SK-N-MC (cell line): ENCODE results near the gene PARP14.

Experiments used
- DNase-seq: peaks from one replicate; pipeline ENCODE4 v3.0.0-alpha.2; 2011; ENCODE audit warnings: low read depth, low spot score
- H3K27ac ChIP-seq: fragments of 200-600 bp; sonication (generic); 2 replicates; pipeline ENCODE4 v1.5.1; 2016; ENCODE audit warnings: mixed run types
- H3K36me3 ChIP-seq: fragments of 200-600 bp; sonication (generic); 2 replicates; pipeline ENCODE4 v1.6.1; 2017; ENCODE audit warnings: antibody characterized with exemption, low read length, mixed read lengths; ENCODE audit not compliant: insufficient read depth
- H3K4me3 ChIP-seq: fragments of 200-600 bp; sonication (generic); 2 replicates; pipeline ENCODE4 v1.5.1; 2016
- H3K9ac ChIP-seq: fragments of 200-600 bp; sonication (generic); 2 replicates; pipeline ENCODE4 v1.8.0; 2017; ENCODE audit warnings: mixed run types, mixed read lengths; ENCODE audit not compliant: insufficient read length
- H3K9me3 ChIP-seq: fragments of 200-600 bp; sonication (generic); 2 replicates; pipeline ENCODE4 v1.6.1; 2017; ENCODE audit warnings: low read depth, mild to moderate bottlenecking, antibody characterized with exemption, low read length, moderate library complexity, mixed read lengths
- EZH2 ChIP-seq: fragments of 200-600 bp; sonication (generic); IDR thresholded peaks from one replicate; pipeline ENCODE4 v1.6.1; 2017; ENCODE audit warnings: antibody characterized with exemption
- FOXP2 ChIP-seq: optimal IDR thresholded peaks from 2 replicates; pipeline ENCODE3; 2011; ENCODE audit warnings: mild to moderate bottlenecking, moderate library complexity; ENCODE audit not compliant: insufficient read depth; ENCODE audit errors: extremely low read length, control extremely low read depth
- POLR2AphosphoS5 ChIP-seq: IDR thresholded peaks from 2 replicates; pipeline ENCODE4 v1.6.1; 2012; ENCODE audit warnings: mild to moderate bottlenecking, low read depth, low read length, borderline replicate concordance

Gene PARP14

GRCh38 chr3:122760453-122761271 lies 80.0 kb downstream of the PARP14 start:
- Histone ChIP-seq H3K9ac (peak overlapping the region; percentile 68), H3K36me3 (0 out of 2 replicates have a peak, but pooled peaks cover 11% of the 10 kb centered on the region), H3K27ac (peak overlapping the region; percentile 96), H3K4me3 (peak overlapping the region; percentile 60), H3K9me3 (no peaks in the 10 kb centered on the region)
- peak; percentile 63 for TF ChIP-seq FOXP2
- peak; percentile 46; the same call in 1 of the 2 replicates for TF ChIP-seq POLR2AphosphoS5
- TF ChIP-seq EZH2, result no peak
- DNase-seq, result peak; percentile 64

- TF ChIP-seq FOXP2 (no peak), POLR2AphosphoS5 (no peak), EZH2 (no peak)
- peak overlapping the region; percentile 11; the same call in 1 of the 2 replicates for H3K27ac ChIP-seq
- no peak overlapping the region for H3K9ac ChIP-seq
- 0 out of 2 replicates have a peak, but pooled peaks cover 9% of the 10 kb centered on the region for H3K36me3 ChIP-seq
- H3K9me3 ChIP-seq, result no peaks in the 10 kb centered on the region
- H3K4me3 ChIP-seq, result no peak overlapping the region
- no peak for DNase-seq
These were observed 85.8 kb downstream of the PARP14 start for GRCh38 chr3:122766430-122766829.

GRCh38 chr3:122767540-122768372 lies 87.1 kb downstream of the PARP14 start:
- Histone ChIP-seq H3K4me3 (no peak overlapping the region), H3K9ac (no peak overlapping the region), H3K27ac (peak overlapping the region; percentile 70), H3K9me3 (no peaks in the 10 kb centered on the region), H3K36me3 (0 out of 2 replicates have a peak, but pooled peaks cover 9% of the 10 kb centered on the region)
- TF ChIP-seq POLR2AphosphoS5 (no peak), FOXP2 (no peak), EZH2 (no peak)
- no peak for DNase-seq

- Histone ChIP-seq H3K9ac (peak overlapping the region; percentile 56), H3K9me3 (no peaks in the 10 kb centered on the region), H3K27ac (peak overlapping the region; percentile 96), H3K4me3 (peak overlapping the region; percentile 67), H3K36me3 (0 out of 2 replicates have a peak, but pooled peaks cover 5% of the 10 kb centered on the region)
- TF ChIP-seq POLR2AphosphoS5, result peak; percentile 59; the same call in 1 of the 2 replicates
- no peak for TF ChIP-seq EZH2
- no peak for DNase-seq
These were observed 90.0 kb downstream of the PARP14 start for GRCh38 chr3:122770521-122771202.

- no peaks in the 10 kb centered on the region for H3K9me3 ChIP-seq
- no peak overlapping the region for H3K9ac ChIP-seq
- TF ChIP-seq POLR2AphosphoS5, result no peak
- TF ChIP-seq EZH2, result no peak
- TF ChIP-seq FOXP2, result no peak
- H3K27ac ChIP-seq, result no peak overlapping the region
- 0 out of 2 replicates have a peak, but pooled peaks cover 3% of the 10 kb centered on the region for H3K36me3 ChIP-seq
- H3K4me3 ChIP-seq, result no peak overlapping the region
- DNase-seq, result no peak
These were observed 92.2 kb downstream of the PARP14 start for GRCh38 chr3:122772827-122773226.

GRCh38 chr3:122773944-122774509 lies 93.4 kb downstream of the PARP14 start:
- H3K4me3 ChIP-seq, result no peak overlapping the region
- H3K9me3 ChIP-seq, result no peaks in the 10 kb centered on the region
- no peak overlapping the region for H3K9ac ChIP-seq
- no peak for DNase-seq
- no peak for TF ChIP-seq FOXP2
- TF ChIP-seq POLR2AphosphoS5, result no peak
- TF ChIP-seq EZH2, result no peak
- H3K27ac ChIP-seq, result no peak overlapping the region
- 0 out of 2 replicates have a peak, but pooled peaks cover 3% of the 10 kb centered on the region for H3K36me3 ChIP-seq

- no peaks in the 10 kb centered on the region for H3K9me3 ChIP-seq
- no peak overlapping the region for H3K9ac ChIP-seq
- H3K4me3 ChIP-seq, result no peak overlapping the region
- H3K36me3 ChIP-seq, result 0 out of 2 replicates have a peak, but pooled peaks cover 3% of the 10 kb centered on the region
- H3K27ac ChIP-seq, result no peak overlapping the region
- TF ChIP-seq FOXP2 (no peak), POLR2AphosphoS5 (no peak), EZH2 (no peak)
- DNase-seq, result no peak
These were observed 93.9 kb downstream of the PARP14 start for GRCh38 chr3:122774564-122774963.
